ENCODE data around the gene NT5C1A.
A peak's percentile ranks its signal among the peaks of the same experiment; 100 is the strongest.

The NT5C1A gene

GRCh38 chr1:39671793-39672550 is at the start of gene NT5C1A:
NT5C1A (minus strand) TSS chr1:39672107; CDS start chr1:39672038, 69 bp downstream.
- H3K4me3 ChIP-seq (replicated peaks; ENCODE audit: low read depth, low read length): peak within 1 kb of the TSS; percentile 35
- TF ChIP-seq, protein P1, sequence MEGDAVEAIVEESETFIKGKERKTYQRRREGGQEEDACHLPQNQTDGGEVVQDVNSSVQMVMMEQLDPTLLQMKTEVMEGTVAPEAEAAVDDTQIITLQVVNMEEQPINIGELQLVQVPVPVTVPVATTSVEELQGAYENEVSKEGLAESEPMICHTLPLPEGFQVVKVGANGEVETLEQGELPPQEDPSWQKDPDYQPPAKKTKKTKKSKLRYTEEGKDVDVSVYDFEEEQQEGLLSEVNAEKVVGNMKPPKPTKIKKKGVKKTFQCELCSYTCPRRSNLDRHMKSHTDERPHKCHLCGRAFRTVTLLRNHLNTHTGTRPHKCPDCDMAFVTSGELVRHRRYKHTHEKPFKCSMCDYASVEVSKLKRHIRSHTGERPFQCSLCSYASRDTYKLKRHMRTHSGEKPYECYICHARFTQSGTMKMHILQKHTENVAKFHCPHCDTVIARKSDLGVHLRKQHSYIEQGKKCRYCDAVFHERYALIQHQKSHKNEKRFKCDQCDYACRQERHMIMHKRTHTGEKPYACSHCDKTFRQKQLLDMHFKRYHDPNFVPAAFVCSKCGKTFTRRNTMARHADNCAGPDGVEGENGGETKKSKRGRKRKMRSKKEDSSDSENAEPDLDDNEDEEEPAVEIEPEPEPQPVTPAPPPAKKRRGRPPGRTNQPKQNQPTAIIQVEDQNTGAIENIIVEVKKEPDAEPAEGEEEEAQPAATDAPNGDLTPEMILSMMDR (IDR thresholded peaks at IDR 0.05; ENCODE audit: low read length, missing control alignments): no peak
- DNase-seq (ENCODE audit: low read depth): no peak

DNA sequence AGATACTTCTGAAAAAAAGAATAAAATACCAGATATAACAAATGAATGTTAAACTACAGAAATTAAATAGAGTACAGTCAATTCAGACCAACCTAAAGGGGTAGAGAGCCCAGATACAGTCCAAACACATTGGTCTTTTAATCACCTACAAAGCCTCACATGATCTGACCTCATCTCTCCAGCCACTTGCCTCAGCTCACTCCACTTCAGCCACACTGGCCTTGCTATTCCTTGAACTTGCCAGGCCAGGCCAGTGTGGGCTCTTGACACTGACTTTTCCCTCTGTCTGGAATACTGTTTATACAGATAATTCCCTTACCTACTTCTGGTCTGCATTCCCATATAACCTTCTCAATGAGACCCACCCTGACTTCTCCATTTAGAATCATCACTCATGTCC is 49.8 kb upstream of the NT5C1A start:
- TF ChIP-seq, protein P1 (IDR thresholded peaks at IDR 0.05; ENCODE audit: low read length, missing control alignments): no peak
- DNase-seq (ENCODE audit: low read depth): no peak
- H3K4me3 ChIP-seq (replicated peaks; ENCODE audit: low read depth, low read length): no peak overlapping the region

- DNase-seq (ENCODE audit: low read depth): peak; percentile 81
- TF ChIP-seq, protein P1 (IDR thresholded peaks at IDR 0.05; ENCODE audit: low read length, missing control alignments): peak; percentile 51
- H3K4me3 ChIP-seq (replicated peaks; ENCODE audit: low read depth, low read length): no peak overlapping the region
Measured at GRCh38 chr1:39720094-39720999, 48.4 kb upstream of the NT5C1A start.

GRCh38 chr1:39717809-39718208 is 45.9 kb upstream of the NT5C1A start:
- DNase-seq (ENCODE audit: low read depth): no peak
- TF ChIP-seq, protein P1 (IDR thresholded peaks at IDR 0.05; ENCODE audit: low read length, missing control alignments): no peak
- no peak overlapping the region for H3K4me3 ChIP-seq (replicated peaks; ENCODE audit: low read depth, low read length)

GRCh38 chr1:39713557-39713956 is 41.6 kb upstream of the NT5C1A start:
- H3K4me3 ChIP-seq (replicated peaks; ENCODE audit: low read depth, low read length): no peak overlapping the region
- TF ChIP-seq, protein P1 (IDR thresholded peaks at IDR 0.05; ENCODE audit: low read length, missing control alignments): no peak
- DNase-seq (ENCODE audit: low read depth): no peak

- no peak overlapping the region for H3K4me3 ChIP-seq (replicated peaks; ENCODE audit: low read depth, low read length)
- TF ChIP-seq, protein P1 (IDR thresholded peaks at IDR 0.05; ENCODE audit: low read length, missing control alignments): no peak
- no peak for DNase-seq (ENCODE audit: low read depth)
Measured at GRCh38 chr1:39711966-39712340, 40.0 kb upstream of the NT5C1A start.
